Measurements from ENCODE around the gene TAPBP.

- TF ChIP-seq POLR2A (IDR thresholded peaks at IDR 0.05; ENCODE audit: borderline replicate concordance, extremely low read depth, insufficient read depth, insufficient read length) (peak; percentile 80), CTCF (IDR thresholded peaks at IDR 0.05 in 2 of 3, conservative IDR thresholded peaks at IDR 0.05 in 1 of 3; ENCODE audit: borderline replicate concordance in 1 of 3, insufficient read depth in 1 of 3, low read depth in 2 of 3, low read length in 2 of 3) (peak in 2 of 3 experiments; percentile 80 to 86; a peak in 4 of 6 replicates), ELF1 (IDR thresholded peaks at IDR 0.05; ENCODE audit: borderline replicate concordance, low read depth) (no peak), ZNF274 (IDR thresholded peaks at IDR 0.05; ENCODE audit: low read depth, low read length) (no peak), SP1 (IDR thresholded peaks at IDR 0.05; ENCODE audit: low read depth) (no peak), EZH2 (IDR thresholded peaks at IDR 0.05) (no peak), TCF7L2 (IDR thresholded peaks at IDR 0.05; ENCODE audit: borderline replicate concordance, extremely low read depth, insufficient read depth, insufficient read length) (no peak)
- TF ChIP-seq, protein P1, sequence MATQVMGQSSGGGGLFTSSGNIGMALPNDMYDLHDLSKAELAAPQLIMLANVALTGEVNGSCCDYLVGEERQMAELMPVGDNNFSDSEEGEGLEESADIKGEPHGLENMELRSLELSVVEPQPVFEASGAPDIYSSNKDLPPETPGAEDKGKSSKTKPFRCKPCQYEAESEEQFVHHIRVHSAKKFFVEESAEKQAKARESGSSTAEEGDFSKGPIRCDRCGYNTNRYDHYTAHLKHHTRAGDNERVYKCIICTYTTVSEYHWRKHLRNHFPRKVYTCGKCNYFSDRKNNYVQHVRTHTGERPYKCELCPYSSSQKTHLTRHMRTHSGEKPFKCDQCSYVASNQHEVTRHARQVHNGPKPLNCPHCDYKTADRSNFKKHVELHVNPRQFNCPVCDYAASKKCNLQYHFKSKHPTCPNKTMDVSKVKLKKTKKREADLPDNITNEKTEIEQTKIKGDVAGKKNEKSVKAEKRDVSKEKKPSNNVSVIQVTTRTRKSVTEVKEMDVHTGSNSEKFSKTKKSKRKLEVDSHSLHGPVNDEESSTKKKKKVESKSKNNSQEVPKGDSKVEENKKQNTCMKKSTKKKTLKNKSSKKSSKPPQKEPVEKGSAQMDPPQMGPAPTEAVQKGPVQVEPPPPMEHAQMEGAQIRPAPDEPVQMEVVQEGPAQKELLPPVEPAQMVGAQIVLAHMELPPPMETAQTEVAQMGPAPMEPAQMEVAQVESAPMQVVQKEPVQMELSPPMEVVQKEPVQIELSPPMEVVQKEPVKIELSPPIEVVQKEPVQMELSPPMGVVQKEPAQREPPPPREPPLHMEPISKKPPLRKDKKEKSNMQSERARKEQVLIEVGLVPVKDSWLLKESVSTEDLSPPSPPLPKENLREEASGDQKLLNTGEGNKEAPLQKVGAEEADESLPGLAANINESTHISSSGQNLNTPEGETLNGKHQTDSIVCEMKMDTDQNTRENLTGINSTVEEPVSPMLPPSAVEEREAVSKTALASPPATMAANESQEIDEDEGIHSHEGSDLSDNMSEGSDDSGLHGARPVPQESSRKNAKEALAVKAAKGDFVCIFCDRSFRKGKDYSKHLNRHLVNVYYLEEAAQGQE (IDR thresholded peaks at IDR 0.05; ENCODE audit: low read depth) = no peak
These were observed 14.5 kb downstream of the TAPBP start for GRCh38 chr6:33299237-33299944.

All from HCT116 (cell line).